ENCODE data around the gene DACH2. TPM values are rescaled to one million over a fixed set of nuclear protein-coding genes. Genes with fewer than 3 reads are reported as not detected.

DACH2 gene
- total and polyA plus RNA-seq, 9 of the 15 experiments (the other 6 are each of a cell fraction or from before 2014, with no cell fraction given) = not detected

DNA sequence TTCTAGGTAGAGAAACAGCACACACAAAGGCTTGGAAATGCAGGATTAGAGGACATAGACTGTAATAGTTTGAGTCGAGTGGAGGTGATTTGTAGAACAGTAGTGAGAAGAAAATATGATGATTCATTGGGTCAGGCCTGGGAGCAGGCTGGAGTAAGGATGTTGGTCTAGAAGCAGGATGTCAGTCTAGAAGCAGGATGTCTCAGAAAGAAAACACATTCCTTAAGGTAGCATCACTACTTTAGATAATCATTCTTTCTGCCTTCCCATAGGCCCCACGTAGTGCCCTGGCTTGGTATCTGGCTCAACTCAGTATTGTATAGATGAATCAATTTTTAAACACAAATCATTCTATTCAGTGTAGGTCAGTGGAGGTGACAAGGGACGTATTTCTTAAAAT is 11.2 kb upstream of the DACH2 start (continued):
- no peak for TF ChIP-seq CHD7 (IDR thresholded peaks at IDR 0.05; ENCODE audit: low read depth, low read length)
- TF ChIP-seq ETS2 (tag; IDR thresholded peaks at IDR 0.05; ENCODE audit: borderline replicate concordance, poor library complexity, severe bottlenecking) = no peak
- no peak for TF ChIP-seq BRCA1 (IDR thresholded peaks at IDR 0.05)
- TF ChIP-seq BRCA1 (CRISPR knock-in tag; IDR thresholded peaks at IDR 0.05) = no peak
- no peak for TF ChIP-seq JUNB (CRISPR knock-in tag; conservative IDR thresholded peaks at IDR 0.05)
- TF ChIP-seq RFX7 (CRISPR knock-in tag; IDR thresholded peaks at IDR 0.05) = no peak
- TF ChIP-seq NBN (IDR thresholded peaks at IDR 0.05; ENCODE audit: low read depth) = no peak
- no peak for TF ChIP-seq TOE1 (IDR thresholded peaks at IDR 0.05; ENCODE audit: borderline replicate concordance)
- TF ChIP-seq TOE1 (CRISPR knock-in tag; IDR thresholded peaks at IDR 0.05; ENCODE audit: borderline replicate concordance, low read depth) = no peak
- no peak for TF ChIP-seq EGR1 (conservative IDR thresholded peaks at IDR 0.05)
- no peak for TF ChIP-seq SRSF7 (optimal IDR thresholded peaks at IDR 0.05; ENCODE audit: low read depth, low read length)
- no peak for TF ChIP-seq MTF1 (CRISPR knock-in tag; IDR thresholded peaks at IDR 0.05; ENCODE audit: borderline replicate concordance)
- TF ChIP-seq ZNF444 (CRISPR knock-in tag; IDR thresholded peaks at IDR 0.05) = no peak
- TF ChIP-seq U2AF2 (optimal IDR thresholded peaks at IDR 0.05; ENCODE audit: low read depth, low read length) = no peak

Measured in K562 (cell line).